ENCODE results near the gene RBFOX1.

Gene RBFOX1

DNA sequence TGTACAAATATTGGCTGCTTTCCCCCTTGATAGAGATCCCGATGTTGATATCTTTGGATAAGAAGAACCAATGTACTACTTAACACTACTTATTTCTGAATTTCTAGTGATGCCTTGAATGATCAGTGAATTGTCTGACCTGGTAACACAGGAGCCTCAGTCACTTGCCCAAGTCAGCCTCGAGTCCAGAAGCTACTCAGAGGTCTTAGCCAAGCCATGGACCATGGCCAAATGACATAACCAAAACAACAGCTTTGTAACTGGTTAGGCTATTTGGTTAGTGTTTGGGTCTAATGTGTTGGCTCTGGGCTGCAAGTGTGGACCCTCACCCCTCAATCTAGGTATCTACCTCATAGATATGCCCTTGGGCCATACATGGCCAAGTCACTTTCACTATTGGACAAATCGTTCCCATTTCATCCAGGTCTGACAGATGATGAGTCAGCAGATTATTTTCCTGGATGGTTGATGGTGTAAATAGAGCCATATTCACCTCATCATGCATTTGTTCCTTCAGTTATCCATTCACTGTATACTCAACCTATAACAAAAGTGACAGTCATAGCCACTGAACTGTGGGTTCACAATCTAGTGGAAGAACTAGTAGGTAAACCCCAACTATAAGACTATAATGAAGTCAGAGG is 3.5 kb downstream of the RBFOX1 start:
- DNase-seq, result no peak

DNA sequence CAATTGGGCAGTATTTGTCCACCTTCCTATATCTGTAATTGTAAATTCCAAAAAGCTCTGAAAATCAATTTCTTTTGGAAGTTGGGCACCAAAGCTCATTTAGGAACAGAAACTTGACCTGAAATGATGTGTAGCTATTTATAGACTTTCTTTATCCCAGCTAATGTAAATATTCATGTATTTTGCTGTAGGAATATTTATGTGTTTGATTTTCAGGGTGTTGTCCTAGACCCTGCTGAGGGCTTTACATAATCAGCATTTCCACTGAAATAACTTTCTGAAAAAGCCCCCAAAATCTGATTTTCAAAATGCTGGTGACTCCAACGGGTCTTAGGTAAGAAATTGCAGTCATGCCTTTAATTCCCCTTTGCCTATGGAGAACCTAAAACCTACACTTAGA is 4.1 kb downstream of the RBFOX1 start:
- no peak for DNase-seq

DNA sequence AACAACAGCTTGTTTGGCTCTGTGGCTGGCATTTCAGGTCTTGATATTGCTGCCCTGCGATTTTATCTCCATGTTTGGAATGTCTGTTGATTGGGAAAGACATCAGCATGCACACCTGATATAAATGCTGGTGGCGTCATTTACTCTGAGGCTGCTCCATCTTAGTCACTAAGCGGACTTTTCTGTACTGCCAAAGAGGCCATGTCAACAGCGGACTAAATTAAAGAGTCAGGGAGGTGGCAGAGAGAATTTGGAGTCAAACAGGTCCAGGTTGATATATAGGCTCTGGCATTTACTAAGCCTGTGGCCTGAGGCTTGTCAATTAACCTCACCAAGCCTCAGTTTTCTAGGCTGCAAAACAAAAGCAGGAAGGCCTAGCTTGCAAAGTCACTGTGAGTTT is 6.2 kb downstream of the RBFOX1 start:
- no peak for DNase-seq

DNA sequence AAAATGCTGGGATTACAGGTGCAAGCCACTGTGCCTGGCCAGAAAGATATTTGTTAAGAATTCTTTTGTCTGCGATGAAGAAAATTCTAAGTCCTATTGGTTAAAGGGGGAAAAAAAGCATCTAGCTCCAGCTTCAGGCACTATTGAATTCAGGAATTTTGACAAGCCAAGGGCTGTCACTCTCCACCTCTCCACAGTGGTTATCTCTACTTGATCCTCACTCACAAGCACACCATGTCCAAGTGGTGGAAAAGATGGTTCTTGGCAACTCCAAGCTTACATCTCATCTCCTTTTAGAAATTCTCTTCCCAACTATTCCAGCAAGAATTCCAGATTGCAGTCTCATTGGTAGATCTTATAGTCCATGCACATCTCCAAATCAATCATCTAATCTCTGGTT is 7.1 kb downstream of the RBFOX1 start:
- no peak for DNase-seq

DNA sequence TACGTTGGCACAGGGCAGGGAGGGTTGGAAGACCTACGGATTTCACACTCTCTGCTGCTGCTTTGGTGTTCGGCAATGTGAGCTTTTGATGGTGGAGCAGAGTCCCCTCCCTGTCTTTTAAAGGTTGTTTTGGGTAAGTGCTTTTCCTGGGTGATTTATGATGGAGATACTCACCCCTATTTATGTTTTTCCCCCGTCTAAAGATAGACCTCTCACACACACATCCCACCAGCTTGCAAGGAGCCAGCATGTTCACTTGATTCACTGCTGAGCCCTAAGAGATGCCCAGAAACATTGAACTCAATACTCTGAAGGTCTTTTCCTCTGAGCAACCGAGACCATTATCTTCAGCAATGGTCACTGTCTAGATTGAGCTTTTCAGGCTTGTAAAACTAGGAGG is 8.3 kb downstream of the RBFOX1 start:
- DNase-seq, result no peak

DNA sequence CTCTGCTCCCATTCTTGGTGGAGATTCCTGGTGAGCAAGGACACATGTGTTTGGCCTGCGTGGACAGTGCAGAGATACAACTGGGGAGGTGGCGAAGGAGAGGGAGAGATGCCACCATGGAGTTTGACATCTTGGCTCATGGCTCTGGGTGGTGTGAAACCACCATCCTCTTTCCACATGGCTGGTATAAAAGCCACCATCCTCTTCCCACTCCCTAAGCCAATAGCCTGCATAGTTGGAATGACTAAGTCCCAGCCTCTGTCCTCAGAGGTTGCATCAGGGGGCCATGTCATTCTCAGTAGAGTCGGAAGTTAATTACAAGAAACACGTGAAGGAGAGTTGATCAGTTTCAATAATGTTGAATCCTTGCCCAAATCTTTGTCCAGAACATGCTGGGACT is 10.0 kb downstream of the RBFOX1 start:
- DNase-seq, result no peak

DNA sequence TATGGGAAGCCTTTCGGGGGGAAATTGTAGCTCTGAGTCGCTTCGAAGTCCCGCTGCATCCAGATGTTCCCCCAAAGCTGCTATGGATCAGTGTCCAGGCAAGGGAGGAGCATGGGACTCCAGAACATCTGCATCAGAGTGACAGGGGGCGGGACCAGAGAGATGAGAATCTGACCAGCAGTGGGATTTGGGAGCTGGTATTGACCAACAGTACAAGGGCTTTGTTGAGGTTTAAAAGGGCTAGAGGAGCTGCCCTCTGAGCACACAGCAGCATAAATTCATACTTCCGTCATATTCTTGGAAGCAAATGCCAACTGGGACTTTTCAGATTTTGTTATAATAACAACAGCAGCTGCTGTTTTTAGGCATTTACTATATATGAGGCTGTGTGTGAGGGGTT is 10.6 kb downstream of the RBFOX1 start:
- DNase-seq, result no peak

DNA sequence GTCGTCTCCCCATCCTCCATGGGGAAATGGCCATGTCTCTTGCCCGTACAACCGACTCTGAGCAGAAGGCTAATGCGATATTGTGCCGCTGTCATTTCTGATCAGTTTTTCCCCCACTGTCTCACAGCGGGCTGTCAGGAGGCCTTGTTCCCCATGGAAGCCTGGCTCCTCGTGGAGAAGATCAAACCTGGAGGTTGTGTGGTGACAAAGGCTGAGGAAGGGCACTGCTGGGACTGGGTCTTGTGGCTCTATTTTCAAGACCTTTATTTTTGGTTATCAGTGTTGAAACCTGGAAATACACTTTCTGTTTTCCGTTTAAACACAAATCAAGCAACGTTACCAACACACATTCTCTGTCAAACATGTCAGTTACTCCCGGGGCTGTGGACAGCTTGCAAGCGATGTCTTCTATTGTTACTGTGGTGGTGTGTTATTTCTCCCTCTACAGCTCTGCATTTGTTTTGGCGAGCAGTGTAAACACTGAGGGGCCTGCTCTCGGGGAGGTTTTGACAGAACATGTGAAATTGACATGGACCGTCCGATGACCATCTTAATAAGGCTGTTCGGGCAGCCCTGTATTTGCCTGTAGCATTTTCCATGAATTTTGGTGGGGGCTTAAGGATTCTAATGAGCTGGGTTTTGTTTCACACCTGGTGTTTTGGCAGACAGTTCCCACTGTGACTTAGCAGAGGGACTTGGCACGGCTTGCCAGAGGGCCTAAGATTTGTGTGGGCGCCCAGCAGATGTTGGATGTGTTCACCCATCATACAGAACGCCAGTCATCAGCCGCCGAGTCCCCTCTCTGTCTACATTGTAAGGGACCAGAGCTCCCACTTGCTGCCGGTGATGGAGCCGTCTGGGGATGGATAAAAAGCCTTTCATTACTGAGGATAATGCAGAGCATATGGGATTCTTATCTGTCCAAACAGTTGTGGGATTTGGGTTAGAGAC is 12.5 kb downstream of the RBFOX1 start:
- DNase-seq, result no peak

DNA sequence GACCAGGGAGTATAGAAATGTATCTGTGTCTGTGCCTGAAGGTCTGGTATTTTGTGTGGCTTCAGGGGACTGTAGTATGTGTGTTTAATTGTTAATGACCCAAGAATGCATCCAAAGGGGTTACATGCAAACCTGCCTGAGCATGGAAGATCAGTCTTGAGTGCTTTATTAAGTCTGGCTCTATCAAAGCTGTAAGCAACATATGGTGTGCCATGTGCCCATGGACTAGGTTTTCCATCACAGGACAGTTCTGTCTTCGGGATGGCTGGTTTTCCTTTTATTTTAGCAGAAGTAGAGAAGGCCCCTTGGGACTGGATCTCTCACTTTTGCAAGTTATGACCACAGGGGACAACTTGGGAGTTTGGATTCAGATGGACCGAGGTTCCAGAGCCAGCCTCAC is 18.2 kb downstream of the RBFOX1 start:
- no peak for DNase-seq

DNA sequence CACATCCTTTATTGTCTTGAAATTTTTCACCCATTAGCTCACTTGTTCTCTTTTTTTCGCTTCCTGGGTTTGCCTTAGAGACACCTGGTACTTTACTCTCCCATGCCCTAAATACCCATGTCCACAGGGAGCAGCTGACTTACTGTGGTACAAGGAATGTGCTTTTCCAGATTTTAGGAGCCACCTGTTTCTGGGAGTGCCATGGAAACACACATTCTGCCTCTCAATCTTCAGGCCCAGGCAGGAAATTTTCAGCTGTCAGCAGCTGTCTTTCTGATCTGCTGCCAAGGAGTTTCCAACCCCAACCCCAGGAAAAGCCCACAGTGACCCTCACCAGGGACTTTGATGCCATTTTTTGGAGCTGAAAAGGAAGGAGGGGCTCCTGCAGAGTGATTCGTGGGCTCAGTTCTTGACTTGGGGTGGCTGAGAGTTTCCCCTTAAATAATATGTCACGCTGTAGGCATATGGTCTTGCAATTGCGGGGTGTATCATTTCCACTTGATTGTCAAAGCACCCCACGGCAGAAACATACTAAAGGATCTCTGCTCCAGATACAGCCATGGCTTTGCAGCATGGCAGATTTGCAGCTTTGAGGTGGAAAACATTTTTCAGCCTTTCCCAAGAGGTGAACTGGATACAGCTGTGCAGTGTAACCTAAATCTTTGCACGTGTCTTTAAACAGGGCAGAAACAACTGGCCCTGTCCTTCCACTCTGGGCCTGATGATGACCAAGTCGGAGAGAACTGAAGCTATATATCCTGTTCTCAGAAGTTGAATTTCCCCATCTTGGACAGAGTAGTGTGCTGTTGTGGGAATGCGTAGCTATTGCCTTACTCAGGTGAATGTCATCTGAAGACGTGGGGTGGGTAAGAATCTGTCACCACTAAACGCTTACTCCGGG is 19.2 kb downstream of the RBFOX1 start:
- no peak for DNase-seq

DNA sequence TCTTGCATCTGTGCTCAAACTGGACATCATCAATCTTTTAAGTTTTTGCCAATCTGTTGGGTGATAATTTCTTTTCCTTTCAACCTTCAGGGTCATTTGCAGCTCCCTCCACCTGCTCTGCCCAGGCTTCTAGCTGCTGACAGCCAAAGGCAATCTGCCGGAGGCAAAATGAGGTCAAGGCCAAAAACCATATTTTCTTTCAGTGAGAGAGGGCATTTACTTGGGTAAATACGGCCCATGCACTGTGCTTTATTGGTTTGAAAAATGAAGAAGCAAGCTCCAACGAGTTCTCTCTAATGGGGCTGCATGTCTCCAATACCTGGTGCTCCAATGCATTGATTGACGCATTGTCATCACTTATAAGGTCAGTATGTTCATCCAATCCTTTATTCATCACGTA is 23.1 kb downstream of the RBFOX1 start:
- DNase-seq, result no peak

DNA sequence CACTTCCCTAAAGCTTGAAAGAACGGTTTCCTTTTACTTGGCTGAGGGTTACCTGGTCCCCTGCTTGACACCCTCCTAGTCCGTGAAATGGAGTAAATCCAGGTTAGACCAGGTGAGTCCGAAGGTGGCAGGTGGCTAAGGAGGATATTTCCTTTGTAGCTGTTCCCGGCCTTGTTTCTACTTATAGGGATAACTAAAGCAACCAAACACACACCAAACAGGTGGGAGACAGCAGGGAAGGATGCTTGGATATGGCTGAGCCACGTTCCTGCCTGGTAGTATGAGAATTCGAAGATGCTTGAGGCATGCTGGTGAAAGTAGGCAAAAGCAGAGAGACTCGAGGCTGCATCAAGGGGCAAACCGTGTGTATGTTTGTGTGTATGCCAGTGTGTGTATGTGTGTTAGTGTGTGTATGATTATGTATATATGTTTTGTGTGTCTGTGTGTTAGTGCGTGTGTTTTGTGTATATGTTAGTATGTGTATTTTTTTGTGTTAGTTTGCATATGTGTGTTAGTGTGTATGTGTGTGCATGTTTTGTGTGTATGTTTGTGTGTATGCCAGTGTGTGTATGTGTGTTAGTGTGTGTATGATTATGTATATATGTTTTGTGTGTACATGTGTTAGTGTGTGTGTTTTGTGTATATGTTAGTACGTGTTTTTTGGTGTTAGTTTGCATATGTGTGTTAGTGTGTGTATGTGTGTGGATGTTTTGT is 28.9 kb downstream of the RBFOX1 start:
- DNase-seq, result no peak

DNA sequence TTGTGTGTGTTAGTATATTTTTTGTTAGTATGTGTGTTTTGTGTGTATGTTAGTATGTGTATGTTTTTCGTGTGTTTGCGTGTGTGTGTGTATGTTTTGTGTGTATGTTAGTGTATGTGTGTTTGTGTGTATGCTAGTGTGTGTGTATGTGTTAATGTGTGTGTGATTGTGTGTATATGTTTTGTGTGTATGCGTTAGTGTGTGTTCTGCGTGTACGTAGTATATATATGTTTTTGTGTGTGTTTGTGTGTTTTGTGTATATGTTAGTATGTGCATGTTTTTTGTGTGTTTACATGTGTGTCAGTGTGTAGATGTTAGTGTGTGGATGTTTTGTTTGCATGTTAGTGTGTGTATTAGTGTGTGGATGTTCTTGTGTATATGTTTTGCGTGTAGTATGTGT is 29.6 kb downstream of the RBFOX1 start:
- DNase-seq, result no peak

DNA sequence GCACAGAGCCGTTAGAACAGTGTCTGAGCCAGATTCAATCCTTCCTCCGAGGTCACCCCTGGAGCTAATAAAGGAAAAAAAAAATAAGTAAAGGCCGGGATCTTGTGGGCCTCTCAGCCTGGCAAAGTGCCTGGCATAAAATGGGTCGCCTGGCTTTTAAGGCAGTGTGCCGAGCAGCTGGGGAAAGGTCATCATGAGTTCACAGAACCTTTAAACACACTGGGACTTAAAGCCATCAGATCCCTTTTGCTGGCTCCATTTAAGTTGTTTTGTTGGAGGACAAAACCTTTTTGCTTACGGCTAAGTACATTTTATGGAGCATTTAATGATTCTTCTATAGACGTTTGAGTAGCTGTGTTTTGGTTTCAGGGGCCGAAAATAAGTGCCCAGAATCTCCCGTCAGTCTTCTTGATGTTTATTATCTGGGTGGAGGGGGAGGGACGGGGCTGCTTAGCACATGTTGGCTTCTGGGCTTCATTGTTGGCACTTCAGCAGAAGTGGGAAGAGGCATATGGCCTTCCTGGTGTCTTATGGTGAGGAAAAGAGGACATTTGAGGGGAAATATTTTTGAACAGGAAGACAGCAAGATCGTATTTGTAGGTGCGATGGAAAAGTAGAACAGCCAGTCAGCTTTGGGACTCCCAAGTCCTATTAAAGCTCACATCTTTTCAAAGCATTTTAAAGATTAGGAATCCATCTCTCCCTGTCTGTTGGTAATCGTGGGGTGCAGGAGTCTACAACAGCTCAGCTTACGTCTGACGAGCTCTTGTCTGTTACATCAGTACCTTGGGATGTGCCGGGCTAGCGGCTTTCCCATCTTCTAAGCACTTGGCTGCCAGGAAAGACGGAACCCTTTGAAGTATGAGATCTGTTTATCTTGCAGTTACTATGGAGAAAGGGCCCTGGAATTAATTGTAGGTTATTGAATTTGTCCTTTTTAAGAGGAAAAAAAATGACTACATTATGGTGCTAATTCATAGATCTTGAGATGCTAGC is 31.1 kb downstream of the RBFOX1 start:
- DNase-seq, result no peak

DNA sequence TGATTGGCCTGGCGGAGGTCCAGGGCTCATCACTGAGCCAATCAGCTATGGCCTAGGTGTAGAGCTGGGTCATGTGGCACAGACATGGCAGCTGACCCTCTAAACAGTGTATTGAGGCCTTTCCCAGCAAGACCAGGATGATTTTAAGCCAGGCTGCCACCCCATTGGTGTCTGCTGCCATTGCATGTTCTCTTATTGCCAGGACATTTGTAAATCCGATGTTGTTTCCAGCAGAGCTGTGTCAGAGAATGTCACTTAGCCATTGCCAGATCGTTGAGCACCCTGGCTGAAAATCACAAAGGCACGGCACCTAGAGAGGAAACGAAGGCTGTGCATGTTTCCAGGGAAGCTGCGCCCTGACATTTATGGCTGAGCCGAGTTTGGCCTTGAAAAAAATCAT is 33.4 kb downstream of the RBFOX1 start:
- no peak for DNase-seq

DNA sequence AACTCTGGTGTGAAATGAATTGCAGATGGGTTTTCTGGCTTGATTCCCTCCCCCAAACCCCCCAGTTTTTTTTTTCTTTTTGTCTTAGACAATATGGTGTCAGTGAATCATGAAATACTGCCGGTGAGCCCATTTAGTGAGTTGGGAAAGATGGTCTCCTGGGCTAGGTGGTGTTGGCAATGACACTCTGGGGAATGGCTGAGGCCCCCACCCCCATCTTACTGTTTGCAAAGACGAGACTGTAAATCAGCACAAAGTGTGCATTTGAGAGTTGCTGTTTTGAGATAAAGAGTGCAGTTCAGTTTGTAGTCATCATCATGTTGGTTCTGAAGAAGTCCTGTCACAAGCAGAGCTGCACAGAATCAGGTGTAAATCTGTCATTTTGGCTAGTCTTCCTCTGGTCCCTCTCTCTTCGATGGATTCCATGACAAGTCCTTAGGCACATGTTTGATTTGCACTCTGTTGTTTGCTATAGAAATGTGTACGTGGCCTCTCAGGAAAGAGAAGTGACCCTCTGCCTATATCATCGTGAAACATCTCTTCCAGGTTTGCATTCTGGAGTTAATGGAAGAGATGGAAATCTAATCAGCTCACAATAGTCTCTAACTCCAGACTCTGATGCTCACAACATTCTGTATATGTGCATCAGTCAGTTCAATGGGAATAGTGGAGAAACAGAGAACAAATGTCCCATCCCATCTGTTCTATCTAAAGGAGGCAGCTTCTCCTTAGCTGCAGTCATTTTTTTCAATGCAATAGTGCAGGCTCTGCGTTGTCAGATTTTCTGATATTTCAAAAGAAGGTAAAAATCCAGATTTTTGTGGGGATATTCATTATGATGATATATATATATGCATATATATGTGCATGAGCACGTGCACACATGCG is 34.6 kb downstream of the RBFOX1 start:
- DNase-seq, result no peak

DNA sequence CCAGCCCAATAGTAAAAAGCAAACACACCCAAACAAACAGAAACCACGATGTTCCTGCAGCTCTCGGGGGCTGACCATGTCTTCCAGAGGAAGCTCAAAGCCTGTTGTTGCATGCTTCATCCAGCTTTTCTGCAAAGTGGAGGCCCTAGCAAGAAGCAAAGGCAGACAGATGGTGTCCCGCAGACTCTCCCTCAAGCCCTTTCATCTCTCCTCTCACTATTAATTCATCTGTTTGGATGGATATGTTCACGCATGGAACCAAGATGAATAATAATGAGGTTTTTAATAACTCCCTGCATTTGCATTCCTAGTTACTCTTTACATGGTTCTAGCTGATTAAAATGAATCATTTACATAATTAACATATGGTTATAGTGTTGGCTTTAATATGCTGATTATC is 36.6 kb downstream of the RBFOX1 start:
- DNase-seq, result no peak

DNA sequence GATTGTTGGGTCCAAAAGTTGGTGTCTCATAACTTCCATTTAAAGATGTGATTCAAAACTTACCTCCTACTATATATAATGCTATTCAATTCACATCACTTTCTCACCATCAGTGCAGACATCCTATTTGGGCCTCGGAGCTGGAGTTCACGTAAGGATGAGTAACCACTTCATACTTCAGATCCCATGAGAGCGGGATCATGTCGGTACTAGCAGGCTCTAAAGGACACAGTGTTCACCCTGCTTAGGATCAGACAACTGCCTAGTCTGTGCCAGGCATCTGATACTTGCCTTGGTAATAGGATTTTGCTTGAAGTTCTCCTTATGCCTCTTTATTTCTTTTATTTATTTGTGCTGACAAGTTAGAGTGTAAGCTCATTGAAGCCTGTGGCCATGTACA is 39.5 kb downstream of the RBFOX1 start:
- DNase-seq, result no peak

DNA sequence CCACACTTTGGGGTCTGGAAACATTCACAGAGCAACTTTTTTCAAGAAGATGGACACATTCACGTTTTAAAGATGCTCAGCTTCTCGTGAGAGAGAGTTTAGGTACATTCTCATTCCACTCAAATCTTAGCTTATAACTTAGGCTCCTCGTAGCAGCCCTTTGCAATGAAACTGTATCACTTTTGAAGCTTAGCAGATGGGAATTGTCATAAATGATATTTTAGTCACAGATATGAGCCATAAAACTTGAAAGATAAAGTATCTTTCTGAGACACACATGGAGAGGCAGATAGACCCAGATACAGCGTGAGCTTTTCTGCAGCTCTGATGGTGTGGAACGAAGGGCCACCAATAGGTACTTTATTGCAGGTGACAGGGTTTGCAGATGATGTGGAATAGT is 41.1 kb downstream of the RBFOX1 start:
- DNase-seq, result no peak

DNA sequence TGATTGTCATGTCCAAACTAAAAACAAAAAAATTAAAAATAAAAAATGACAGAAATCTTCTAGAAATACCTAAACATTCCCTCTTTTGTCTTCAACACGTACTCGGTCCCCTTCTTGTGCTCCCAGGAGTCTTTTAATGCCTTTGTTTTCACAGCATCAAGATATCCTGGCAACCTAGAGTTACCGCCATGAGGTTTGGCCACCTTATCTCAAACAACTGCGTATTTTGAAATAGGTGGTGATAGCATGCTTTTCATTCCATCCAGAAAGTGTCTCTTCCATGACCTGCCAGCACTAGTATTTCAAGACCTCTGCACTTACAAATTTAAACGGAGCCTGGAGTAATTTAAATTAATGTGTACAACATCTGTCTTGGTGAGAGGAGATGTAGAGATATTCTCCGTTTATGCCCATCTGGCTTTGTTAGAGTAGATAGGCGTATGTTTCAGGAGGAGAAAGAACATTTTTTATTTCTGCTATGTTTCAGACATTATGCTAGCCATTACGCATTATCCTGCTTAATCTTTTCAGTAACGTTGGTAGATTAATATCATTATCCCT is 42.0 kb downstream of the RBFOX1 start:
- no peak for DNase-seq

All from hematopoietic multipotent progenitor cell treated with erythropoietin and hydrocortisone succinate and interleukin-3 and kit ligand, for 4 days (in vitro differentiated cells).